ENCODE measurements around the gene POU6F2.

- TF ChIP-seq, protein P1, sequence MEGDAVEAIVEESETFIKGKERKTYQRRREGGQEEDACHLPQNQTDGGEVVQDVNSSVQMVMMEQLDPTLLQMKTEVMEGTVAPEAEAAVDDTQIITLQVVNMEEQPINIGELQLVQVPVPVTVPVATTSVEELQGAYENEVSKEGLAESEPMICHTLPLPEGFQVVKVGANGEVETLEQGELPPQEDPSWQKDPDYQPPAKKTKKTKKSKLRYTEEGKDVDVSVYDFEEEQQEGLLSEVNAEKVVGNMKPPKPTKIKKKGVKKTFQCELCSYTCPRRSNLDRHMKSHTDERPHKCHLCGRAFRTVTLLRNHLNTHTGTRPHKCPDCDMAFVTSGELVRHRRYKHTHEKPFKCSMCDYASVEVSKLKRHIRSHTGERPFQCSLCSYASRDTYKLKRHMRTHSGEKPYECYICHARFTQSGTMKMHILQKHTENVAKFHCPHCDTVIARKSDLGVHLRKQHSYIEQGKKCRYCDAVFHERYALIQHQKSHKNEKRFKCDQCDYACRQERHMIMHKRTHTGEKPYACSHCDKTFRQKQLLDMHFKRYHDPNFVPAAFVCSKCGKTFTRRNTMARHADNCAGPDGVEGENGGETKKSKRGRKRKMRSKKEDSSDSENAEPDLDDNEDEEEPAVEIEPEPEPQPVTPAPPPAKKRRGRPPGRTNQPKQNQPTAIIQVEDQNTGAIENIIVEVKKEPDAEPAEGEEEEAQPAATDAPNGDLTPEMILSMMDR (conservative IDR thresholded peaks at IDR 0.05; ENCODE audit: low read depth, low read length): no peak
- TF ChIP-seq EZH2 (IDR thresholded peaks at IDR 0.05; ENCODE audit: low read length, unreplicated experiment): no peak
- TF ChIP-seq EZH2phosphoT487 (IDR thresholded peaks at IDR 0.05; ENCODE audit: borderline replicate concordance, low read length): no peak
Observed at GRCh38 chr7:39413636-39414223, 436.0 kb downstream of the POU6F2 start.

Data from PC-3 (cell line).